Retinal pigment epithelial cell (primary cell): Measurements from ENCODE around the gene ST6GALNAC1.

Experiments used
- DNase-seq: peaks from one replicate; pipeline ENCODE4 v3.0.0-alpha.2; 2010; ENCODE audit warnings: low read depth
- H3K4me3 ChIP-seq: 2 replicates; pipeline ENCODE4 v1.5.1; 2011; ENCODE audit warnings: mild to moderate bottlenecking, low read length, control low read depth, moderate library complexity
- TF ChIP-seq, protein P1 (sequence below): conservative IDR thresholded peaks from 2 replicates; pipeline ENCODE4 v1.5.1; 2011; ENCODE audit warnings: low read depth, low read length, control low read depth, inconsistent platforms

Gene ST6GALNAC1

DNA sequence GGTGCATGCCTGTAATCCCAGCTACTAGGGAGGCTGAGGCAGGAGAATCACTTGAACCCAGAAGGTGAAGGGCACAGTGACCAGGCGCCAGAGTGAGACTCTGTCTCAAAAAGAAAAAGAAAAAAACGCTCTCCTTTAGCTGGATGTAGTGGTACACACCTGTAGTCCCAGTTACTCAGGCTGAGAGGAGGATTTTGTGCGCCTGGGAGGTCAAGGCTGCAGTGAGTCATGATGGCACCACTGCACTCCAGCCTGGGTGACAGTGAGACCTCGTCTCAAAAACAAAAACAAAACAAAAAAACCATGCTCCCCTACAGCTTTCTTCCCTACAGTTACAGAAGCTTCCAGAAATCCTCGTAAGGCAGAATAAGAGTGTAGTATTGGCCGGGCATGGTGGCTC lies 33.1 kb upstream of the ST6GALNAC1 start:
- no peak for DNase-seq
- TF ChIP-seq, protein P1, sequence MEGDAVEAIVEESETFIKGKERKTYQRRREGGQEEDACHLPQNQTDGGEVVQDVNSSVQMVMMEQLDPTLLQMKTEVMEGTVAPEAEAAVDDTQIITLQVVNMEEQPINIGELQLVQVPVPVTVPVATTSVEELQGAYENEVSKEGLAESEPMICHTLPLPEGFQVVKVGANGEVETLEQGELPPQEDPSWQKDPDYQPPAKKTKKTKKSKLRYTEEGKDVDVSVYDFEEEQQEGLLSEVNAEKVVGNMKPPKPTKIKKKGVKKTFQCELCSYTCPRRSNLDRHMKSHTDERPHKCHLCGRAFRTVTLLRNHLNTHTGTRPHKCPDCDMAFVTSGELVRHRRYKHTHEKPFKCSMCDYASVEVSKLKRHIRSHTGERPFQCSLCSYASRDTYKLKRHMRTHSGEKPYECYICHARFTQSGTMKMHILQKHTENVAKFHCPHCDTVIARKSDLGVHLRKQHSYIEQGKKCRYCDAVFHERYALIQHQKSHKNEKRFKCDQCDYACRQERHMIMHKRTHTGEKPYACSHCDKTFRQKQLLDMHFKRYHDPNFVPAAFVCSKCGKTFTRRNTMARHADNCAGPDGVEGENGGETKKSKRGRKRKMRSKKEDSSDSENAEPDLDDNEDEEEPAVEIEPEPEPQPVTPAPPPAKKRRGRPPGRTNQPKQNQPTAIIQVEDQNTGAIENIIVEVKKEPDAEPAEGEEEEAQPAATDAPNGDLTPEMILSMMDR: no peak
- H3K4me3 ChIP-seq: no peak overlapping the region

DNA sequence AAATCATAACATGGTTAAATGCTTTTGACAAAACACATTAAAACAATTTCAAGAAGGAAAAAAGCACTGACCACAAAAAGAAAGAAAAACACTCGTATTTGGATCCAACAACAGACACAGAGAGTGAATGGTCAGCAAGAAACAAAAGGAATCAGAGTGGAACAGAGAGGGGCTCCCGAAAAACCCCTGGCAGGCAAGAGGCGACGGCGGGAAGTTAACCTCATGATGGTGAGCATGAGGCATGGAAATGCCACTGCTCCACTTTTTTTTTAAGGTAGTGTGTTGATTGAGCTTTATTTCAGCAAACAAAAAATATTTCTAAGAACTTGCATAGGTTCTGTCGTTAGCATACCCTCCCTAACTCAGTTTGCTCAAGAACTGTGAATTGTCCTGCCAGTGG lies 32.1 kb upstream of the ST6GALNAC1 start:
- no peak overlapping the region for H3K4me3 ChIP-seq
- no peak for DNase-seq
- TF ChIP-seq, protein P1: no peak

DNA sequence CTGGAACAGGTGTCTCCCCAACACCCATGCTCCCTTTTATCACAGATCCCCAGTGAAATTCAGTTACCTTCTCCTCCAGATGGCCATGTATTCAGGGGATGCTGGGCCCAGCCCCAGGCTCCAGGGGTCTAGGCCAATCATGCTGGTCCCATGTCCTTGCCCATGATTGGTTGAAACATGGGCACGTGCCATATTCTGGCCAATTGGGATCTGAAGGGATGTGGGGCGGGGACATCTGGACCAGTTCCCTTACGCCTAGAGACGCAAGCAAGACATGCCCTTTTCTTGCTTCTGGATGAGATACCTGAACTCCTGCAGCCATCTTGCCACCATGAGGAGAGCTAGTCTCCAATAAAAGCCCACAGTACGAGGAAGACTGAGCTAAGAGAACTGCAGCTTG lies 31.0 kb upstream of the ST6GALNAC1 start:
- TF ChIP-seq, protein P1: no peak
- no peak overlapping the region for H3K4me3 ChIP-seq
- no peak for DNase-seq

DNA sequence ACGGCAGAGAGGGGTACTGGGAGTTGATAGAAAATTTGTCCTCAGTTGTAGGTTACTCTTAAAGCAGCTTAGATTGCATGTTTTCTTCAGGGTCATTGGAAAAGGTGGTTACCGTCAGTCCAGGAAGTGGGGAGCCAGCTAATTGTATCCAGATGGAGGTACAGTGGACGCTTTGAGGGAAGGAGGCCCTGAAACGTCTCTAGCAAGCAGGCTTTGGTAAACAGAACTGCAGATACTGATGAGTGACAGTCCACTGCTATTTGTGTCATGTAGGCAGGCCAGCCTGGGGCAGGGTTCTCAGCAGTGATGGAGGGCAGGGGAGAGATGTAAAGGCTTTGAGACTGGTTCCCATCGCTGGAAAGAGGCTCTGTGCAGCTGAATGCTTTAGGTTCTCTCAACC lies 30.2 kb upstream of the ST6GALNAC1 start:
- no peak for DNase-seq
- no peak overlapping the region for H3K4me3 ChIP-seq
- TF ChIP-seq, protein P1: no peak

DNA sequence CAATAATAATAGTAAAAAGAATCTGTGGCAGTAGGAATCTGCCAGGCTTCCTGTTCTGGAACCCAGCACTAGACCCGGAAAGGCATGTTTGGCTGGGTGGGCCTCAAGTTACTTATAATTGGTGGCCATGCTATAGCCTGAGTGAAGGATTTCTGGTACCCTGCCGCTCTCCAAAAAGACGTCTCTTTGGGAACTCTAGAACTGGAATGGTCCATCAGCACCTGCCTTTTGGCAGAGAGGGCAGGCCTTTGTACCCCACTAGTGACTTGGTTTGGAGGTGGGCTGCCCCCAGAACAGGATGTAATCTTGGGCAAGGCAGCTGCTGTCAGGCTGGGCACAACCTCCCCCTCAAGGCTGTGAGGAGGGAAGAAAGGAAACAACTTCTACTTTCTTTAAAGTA lies 29.3 kb upstream of the ST6GALNAC1 start:
- H3K4me3 ChIP-seq: no peak overlapping the region
- TF ChIP-seq, protein P1: no peak
- no peak for DNase-seq

DNA sequence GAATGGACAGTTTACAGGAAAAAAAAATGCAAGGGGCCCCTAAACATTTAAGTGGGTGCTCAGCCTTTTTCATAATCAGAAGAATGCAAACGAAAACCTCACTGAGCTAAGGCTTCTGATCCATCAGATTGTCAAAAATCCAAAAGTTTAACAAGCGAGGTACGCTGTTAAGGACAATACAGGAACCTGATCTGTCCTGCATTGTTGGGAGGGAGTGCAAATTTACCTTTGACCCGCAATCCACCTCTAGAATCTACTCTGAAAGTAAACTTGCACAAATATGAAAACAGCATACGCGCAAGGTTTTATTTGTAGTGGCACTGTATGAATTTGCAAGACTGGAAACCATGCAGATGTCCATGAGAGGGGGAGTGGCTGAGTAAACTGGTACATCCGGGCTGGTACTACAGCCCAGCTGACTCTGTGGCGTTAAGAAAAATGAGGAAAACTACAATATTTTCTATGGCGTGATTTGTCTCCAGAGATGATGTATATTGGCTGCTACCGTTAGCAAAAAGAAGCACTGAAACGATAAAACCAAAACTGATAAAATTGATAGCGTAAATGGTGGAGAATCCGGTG lies 28.8 kb upstream of the ST6GALNAC1 start:
- peak overlapping the region; percentile 85 for H3K4me3 ChIP-seq
- DNase-seq: no peak
- TF ChIP-seq, protein P1: no peak

DNA sequence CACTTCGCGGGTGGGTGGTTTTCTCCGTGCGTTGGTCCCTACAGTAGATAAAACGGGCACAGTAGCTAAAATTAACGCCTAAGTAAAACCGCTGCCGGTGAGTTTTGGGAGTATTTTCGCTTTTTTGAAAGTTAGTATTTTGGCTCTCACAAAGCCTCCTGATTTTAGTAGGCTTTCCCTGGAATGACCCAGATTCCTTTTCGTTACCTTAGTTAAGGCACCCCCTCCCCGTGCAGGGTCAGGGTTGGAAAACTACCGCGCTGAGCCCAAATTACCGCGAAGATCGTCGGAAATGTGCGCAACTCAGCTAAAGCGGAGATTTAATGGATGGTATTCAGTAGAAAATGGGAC lies 28.3 kb upstream of the ST6GALNAC1 start:
- DNase-seq: no peak
- TF ChIP-seq, protein P1: no peak
- peak overlapping the region; percentile 85 for H3K4me3 ChIP-seq
